Pons (tissue), 1 donor: ENCODE results near the gene CEACAM21.
"Not testable (repeated sequence)": the region's sequence is repeated elsewhere in the genome, so short reads cannot be mapped to it uniquely, and the experiment has no call there.

Experiments used
- DNase-seq: peaks from one replicate; pipeline ENCODE4 v3.0.0-alpha.2; 2016; ENCODE audit warnings: low spot score

Gene CEACAM21

DNA sequence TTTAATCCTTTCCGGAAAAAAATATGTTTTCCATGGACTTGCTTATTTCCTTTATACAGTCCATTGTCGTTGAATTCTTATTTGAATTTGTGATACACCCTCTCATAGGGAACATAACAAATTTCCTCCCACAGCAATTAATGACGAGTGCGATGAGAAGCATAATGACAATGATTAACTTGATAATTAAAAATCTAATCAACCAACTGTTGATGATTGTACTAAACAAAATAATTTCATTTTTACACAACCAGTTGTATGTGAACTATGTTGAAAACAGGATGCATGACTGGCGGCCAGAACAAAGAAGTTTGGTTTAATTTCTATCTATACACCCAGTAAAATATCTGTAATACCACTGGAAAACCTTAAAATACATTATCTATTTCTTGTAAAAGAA lies 26.1 kb upstream of the CEACAM21 start:
- no peak for DNase-seq

DNA sequence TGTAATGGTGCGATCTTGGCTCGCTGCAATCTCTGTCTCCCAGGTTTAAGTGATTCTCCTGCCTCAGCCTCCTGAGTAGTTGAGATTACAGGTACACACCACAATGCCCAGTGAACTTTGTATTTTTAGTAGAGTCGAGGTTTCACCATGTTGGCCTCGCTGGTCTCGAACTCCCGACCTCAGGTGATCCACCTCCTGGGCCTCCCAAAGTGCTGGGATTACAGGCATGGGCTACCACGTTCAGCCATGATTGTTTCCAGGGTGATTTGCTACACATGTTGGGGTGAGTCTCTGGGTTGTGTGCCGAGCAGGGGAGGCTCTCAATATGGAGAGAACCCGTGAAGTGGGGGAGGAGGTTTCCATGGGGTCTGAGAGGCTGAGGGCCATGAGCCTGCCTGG lies 24.8 kb upstream of the CEACAM21 start:
- no peak for DNase-seq

DNA sequence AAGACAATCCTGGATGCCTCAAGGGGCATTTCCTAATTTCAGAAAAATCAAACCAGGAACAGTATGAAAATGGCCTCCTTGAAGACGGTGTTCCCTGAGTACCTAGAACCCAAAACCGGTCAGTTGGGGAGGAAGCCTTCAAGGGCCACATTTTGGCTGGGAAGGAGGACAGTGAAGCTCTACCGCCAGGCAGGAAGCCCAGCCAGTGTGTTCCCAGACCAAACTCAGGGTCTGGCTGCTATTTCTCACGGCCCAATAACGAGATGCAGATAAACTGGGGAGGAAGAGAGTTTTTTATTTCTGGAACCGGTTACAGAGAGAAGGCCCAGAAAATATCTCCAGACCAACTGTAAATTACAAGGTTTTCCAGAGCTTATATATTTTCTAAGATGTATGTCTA lies 24.3 kb upstream of the CEACAM21 start:
- DNase-seq, result no peak

DNA sequence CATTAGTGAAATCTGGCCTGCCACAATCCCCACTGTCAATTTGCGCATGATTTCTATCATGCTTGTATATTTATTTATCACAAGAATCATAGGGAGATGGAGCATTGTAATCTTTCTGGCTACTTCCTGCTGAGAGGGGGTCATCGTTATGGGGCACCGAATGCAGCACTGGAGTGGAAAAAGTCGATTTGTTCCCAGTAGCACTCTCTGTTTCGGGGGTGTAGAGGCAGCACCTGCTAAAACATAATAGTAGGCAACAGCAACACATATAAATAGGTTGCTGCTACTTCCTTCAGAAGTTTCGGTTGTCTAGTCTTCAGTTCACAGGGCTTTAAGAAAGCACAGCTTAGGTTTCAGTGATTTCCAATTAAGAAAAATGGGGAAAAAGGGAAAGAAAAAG lies 23.4 kb upstream of the CEACAM21 start:
- no peak for DNase-seq

DNA sequence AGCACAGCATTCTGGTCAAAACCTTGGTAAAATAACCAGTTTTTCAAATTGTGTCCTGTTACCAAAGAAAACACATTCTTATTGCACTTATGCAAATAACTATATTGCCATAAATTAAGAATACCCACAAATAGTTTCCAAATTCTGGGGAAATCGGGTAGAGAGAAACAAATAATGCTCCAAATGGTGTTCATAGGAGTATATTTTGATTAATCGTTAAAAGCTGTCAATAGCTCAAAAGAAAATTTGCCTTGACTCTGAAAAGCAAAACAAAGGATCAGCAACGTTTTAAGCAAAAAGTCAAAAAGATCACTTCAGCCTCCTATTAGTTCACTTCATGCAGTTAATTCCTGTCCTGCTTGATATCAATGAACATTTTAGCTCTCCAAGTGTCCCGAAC lies 22.2 kb upstream of the CEACAM21 start:
- no peak for DNase-seq

DNA sequence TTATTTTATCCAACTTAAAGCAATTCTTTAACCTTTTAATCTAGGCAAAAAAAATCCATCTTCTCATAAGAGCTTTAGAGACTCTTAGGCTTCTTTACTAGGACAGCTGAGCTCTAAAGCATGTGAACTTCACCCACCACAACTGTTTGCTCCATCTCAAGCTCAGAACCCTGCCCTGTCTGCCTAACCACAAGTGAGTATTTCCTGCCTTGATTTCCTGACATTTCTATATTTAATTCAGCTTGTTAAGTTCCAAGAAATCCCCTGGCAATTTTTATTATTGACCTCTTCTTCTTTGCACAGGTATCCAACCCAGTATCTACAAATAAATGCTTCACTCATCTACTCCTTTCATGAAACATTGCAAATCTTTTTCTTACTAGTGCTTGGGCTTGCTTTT lies 21.1 kb upstream of the CEACAM21 start:
- peak; percentile 71 for DNase-seq

DNA sequence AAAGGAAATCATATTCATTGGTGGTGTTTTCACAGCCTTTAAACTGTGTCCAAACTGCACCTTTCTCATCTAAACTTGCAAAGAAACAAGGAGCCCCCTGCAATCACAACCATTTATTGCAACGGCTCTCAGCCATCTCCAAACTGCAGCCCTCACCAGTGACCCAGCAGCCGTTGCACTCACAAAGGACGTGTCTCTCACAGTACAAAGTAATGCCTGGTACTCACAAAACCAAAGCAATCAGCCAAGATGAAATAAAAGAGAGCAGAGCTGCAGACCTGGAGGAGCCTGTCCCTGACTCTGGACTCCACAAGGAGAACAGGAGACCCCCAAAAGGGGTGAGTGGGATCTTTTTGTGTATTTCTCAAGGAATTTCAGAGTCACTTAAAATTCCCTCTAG lies 20.2 kb upstream of the CEACAM21 start:
- no peak for DNase-seq

DNA sequence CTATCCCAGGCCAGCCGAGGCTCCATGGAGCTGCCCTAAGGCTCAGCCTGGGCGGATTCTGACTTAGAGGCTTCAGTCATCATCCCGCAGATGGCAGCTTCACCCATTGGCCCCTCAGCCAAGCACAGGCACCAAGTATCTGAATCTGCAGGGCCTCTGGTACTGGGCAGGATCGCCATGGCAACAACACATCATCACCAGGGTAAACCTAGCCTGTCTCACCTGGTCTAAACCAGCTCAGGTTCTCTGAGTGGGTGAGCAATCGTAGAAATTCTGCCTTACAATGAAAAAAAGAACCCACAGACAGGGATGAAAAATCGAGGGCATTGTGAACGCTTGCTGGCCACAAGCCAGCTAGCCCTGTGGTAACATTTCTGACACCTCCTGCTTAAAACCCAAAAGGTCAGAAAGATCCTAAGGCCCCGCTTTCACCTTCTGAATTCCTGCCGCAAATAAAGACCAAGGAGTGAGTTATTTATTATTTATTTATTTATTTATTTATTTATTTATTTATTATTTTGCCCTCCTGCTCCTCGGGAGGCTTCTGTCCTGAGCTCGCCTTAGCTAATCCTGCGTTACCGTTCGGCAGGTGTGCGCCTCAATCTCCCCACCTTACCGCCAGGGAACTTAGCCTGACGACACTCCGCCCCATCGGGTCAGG lies 12.0 kb upstream of the CEACAM21 start:
- DNase-seq, result no peak

DNA sequence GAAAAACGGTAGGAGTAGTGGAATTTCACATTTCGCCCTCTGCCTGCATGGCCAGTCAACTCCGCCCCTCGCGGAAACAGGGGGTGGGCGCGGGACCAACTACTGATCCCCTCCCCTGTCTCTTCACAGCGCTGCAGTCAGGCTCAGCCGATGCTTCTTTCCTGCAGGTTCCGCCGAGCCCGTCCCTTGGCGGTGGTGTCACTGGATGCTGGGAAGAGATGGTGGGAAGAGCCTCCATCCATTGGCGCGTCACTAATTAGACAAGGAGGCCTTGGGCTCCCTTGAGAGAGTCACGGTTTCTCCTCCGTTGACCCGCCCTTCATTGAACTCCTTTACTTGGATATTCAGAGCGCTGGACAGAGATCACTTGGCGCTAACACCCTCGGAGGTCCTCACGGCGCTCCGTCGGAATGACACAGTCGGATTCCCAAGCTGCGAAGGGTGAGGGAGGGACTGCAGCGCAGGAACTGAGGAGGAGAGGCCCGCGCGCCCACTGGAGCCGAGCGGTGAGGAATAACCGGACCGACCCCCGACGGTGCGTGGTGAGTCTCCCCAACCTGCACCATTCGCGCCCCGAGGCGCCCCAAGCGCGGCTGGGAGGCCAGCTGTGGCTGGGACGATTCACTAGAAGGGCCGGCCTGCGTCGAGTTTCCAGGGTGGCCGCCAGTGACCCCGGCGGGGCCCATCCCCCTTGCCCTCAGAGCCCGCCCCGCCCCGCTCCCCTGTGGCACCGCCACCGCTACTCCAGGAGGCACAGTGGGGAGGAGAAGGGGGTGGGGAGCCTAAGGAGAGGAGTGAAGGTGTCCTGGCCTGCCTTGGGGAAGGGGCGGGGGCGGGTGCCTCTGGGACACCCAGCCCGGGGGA lies 11.2 kb upstream of the CEACAM21 start:
- no peak for DNase-seq

DNA sequence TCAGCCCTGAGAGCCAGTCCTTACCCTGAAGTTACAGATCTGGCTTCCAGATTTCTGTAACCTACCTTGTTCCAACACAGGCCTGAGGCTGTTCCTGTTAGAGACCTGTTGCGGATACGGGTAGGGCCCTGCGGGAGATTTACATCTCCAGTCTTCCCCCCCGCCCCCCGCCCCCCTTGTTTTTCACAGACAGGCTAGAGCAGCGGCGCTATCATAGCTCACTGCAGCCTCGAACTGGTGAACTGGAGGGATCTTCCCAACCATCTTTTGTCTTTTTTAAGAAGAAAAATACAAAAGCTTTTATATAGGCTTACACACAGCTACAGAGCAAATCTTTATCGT lies 10.6 kb upstream of the CEACAM21 start:
- no peak for DNase-seq

DNA sequence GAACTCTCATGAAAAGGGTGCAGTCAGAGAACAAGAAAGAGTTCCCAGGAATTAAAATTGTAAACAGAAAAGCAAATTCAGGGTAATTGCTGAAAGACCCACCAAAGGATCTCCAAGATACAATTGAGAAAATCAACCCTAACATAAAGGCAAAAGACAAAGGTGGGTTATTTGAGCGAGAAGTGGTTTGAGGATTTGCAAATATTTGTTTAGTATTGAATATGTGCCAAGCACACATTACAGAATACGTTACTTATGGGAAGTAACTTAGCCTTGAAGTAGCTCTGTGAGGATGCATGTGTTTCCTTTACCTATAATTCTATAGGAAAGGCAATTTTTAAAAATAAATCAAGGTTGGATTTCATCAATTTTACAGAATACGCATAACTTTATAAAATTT lies 10.0 kb upstream of the CEACAM21 start:
- DNase-seq, result no peak

DNA sequence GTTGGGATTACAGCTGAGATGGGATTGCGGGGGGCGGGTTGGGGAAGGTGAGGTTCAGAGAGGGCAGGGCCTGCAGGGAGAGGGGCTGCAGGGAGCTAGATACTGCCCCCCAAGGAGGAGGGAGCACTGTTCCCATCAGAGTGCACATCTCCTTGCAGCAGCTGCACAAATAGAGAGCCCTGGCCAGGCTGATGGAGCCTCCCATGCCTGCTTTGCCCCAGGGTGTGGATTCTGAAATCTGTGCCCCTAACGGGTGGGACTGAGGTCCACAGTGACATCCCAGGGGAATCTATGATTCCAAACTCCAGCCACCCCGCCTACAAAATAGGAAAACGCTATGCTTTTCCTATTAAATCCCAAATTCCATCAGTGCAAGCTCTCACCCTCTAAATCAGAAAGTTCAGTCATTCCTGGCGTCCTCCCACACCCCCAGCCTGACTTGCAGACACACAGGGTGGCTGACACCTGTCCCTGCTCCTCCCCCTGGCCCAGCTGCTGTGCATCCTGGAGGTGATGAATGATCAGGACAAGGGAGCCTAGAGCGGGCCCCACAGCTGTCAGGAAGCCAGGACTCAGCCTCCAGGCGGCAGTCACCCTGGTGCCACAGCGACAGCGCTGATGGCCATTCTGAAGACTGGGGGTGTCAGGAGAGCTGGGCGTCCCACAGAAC lies 6.3 kb upstream of the CEACAM21 start:
- no peak for DNase-seq

DNA sequence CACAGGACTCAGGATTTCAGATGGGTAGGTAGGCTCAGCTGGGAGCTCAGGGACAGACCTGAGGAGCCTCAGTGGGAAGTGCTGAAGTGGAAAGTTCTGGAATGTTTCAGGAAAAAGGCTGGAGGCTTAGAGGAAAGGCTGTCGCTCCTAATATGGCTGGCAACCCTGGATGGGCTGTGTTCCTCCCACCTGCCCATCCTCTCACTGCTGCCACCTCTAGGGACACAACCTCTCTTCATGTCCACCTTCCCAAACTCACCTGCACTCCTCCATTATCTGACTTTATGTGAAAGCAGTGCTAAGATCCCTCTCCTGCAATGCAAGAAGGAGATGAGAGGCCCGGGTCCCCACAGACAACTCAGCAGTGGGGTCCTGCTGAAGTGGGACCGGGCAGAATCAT lies 5.8 kb upstream of the CEACAM21 start:
- no peak for DNase-seq

DNA sequence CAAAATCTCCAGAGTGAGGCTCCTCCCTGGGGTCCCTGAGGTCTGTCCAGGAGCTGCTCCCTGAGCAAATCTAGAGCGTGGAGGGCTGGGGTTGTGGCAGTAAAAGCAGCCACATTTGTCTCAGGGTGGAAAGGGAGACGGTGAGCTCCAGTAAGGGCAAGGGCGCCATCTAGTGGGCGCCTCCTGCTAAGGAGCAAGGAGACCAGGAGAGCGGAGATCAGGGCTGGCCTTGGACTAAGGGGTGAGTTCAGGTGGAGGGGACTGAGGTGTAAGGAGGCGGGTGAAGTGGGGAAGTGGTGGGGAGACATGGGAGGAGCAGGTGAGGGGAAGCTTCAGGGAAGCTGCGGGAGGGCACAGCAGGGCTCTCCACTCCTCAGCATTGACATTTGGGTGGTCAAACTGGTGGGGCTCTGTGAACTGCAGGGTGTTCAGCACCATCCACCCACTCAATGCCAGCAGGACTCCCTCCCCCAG lies 5.3 kb upstream of the CEACAM21 start:
- peak; percentile 63 for DNase-seq

DNA sequence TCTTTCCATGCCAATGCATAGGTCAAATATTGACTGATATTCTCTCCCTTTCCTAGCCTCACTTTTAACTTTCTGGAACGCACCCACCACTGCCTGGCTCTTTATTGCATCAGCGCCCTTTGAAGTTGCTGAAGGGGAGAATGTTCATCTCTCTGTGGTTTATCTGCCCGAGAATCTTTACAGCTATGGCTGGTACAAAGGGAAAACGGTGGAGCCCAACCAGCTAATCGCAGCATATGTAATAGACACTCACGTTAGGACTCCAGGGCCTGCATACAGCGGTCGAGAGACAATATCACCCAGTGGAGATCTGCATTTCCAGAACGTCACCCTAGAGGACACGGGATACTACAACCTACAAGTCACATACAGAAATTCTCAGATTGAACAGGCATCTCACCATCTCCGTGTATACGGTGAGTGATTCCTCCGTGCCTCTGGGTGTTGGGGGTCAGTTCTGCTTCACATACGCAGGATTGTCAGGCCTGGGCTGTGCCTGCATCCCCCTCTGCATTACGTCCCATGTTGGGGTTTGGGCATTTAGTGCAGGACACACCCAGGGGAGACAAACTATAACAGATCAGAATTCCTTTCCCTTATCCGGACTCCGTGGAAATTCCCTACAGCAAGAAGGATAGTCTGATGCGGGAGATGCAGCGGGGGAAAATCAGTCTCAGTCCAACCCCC lies 1.3 kb downstream of the CEACAM21 start:
- DNase-seq, result no peak

DNA sequence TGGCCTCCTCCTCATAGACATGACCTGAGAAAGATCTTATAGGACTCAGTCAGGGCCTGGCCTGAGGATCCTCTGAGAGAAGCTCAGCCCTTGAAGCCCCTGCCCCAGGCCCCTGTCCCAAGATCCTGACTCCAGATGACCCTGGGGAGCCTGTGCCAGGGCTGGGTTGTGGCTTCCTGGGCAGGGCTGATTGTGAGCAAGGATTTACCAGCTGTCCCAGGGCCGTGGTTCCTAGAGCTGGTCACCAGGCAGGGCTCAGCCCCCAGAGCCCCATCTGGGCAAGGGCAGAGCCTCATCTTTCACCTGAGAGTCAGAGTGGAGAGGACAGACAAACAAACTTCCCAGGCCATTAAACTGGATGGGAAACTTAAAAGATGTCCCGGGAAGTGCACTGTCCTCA lies 1.9 kb downstream of the CEACAM21 start:
- DNase-seq, result no peak

DNA sequence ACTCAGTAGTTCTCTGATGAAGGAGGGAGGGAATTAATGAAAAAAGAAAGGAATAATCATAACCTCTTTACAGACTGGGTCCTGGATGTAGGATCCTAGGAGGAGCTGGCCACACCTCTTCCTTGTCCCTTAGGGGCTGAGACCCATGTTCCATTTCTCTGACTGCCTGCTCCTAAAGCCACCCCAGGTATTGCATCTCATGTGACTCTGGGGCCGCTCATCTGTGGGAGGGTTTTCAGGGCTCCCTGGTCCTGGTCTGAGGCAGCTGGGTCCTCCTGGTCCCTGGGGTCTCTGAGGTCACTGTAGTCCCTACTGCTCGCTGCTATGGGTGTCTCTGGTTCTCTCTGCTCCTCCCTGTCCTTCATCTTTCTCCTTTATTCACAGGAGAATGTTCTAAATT lies 2.9 kb downstream of the CEACAM21 start:
- DNase-seq, result no peak

DNA sequence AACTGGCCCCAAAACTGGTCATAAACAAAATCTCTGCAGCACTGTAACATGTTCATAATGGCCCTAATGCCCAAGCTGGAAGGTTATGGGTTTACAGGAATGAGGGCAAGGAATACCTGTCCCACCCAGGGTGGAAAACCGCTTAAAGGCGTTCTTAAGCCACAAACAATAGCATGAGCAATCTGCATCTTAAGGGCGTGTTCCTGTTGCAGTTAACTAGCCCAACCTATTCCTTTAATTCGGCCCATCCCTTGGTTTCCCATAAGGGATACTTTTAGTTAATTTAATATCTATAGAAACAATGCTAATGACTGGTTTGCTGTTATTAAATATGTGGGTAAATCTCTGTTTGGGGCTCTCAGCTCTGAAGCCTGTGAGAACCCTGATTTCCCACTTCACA lies 5.1 kb downstream of the CEACAM21 start:
- DNase-seq, result not testable (repeated sequence)

DNA sequence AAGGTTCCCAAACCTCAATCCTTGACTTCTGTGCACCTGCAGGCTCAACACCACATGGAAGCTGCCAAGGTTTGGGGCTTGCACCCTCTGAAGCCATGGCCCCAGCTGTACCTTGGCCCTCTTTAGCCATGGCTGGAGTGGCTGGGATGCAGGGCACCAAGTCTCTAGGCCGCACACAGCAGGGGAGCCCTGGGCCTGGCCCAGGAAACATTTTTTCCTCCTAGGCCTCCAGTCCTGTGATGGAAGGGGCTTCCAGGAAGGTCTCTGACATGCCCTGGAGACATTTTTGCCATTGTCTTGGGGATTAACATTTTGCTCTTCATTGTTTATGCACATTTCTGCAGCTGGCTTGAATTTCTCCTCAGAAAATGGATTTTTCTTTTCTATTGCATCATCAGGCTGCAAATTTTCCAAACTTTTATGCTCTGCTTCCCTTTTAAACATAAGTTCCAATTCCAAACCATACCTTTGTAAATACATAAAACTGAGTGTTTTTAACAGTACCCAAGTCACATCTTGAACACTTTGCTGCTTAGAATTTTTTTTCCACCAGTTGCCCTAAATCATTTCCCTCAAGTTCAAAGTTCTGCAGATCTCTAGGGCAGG lies 6.7 kb downstream of the CEACAM21 start:
- not testable (repeated sequence) for DNase-seq

DNA sequence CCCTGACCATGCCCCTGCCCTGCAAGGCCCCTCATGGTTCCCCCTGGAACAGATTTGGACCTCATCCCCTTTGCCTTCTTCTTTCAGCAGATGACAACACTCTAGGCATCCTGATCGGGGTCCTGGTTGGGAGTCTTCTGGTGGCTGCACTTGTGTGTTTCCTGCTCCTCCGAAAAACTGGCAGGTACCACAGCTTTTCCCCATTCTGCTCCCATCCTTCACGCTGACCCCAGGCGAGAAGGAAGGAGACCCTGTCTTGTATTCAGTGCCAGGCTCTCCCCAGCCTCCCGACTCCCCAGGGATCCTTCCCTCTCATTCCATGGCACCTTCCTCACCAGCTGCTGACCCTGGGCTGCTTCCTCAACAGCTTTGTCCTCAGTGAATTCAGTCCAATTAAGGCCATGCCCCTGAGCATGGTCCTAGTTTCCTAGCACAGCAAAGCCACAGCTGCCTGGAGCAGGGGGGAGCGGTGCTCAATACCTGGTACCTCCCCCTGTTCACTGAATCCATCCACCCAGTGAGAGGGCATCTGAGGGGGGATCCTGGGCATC lies 8.4 kb downstream of the CEACAM21 start:
- no peak for DNase-seq

DNA sequence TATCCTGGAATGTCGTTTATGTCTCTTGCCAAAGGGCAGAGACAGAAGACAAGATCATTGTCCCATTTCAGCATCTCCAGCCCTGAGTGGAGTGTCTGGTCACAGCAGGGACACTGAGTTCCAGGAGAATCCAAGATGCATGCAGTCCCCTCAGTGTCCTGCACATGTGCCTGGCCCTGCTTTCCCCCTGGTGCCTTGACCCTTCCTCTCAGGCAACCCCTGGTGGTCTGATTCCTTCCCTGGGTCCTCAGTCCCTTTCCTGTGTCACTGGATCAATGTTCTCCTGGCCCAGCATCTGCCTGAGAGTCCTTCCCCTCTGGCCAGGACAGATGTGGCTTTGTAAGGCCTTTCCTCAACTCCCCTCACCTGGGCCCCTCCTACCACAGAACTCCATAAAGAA lies 9.0 kb downstream of the CEACAM21 start:
- DNase-seq, result no peak

DNA sequence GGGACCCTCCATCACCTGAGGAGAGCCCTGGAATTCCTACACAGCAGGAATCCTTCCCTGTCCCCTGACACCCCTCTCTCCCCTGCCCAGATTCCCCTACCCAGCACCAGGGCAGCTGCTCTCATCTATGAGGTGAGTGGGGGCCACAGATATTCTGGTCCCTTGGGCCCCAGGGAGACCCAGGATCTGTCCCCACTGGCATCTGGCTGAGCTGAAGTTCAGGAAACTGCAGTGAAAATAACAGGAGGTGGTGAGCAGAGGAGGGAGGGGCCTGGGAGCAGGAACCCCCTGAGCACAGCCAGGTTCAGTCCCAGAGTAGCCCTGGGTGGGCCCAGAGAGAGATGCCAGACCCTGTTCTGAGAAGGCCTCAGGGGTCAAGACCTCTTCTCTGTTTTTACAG lies 10.1 kb downstream of the CEACAM21 start:
- DNase-seq, result no peak
